22Rv1 (cell line): ENCODE results near the gene TRPV3.
"Not testable (repeated sequence)": the region's sequence is repeated elsewhere in the genome, so short reads cannot be mapped to it uniquely, and the experiment has no call there.

Source experiments
- H3K27ac ChIP-seq: fragments of 450-650 bp; 2 replicates; pipeline ENCODE4 v1.5.1; 2017
- CTCF ChIP-seq: fragments of 450-650 bp; IDR thresholded peaks from 2 replicates; pipeline ENCODE4 v1.5.1; 2017; ENCODE audit warnings: mild to moderate bottlenecking
- ZFX ChIP-seq: fragments of 450-650 bp; IDR thresholded peaks from 2 replicates; pipeline ENCODE4 v1.6.1; 2017; ENCODE audit warnings: antibody characterized with exemption, borderline replicate concordance

TRPV3 gene

GRCh38 chr17:3527896-3528295 is 29.7 kb downstream of the TRPV3 start:
- TF ChIP-seq CTCF = no peak

GRCh38 chr17:3527468-3527867 is 30.1 kb downstream of the TRPV3 start:
- no peak overlapping the region for H3K27ac ChIP-seq

More at GRCh38 chr17:3527896-3528295, 29.7 kb downstream of the TRPV3 start:
- H3K27ac ChIP-seq = no peak overlapping the region

GRCh38 chr17:3526971-3527370 is 30.6 kb downstream of the TRPV3 start:
- TF ChIP-seq ZFX (no peak), CTCF (no peak)

More at GRCh38 chr17:3527468-3527867, 30.1 kb downstream of the TRPV3 start:
- TF ChIP-seq ZFX (no peak), CTCF (no peak)

GRCh38 chr17:3526491-3526890 is 31.1 kb downstream of the TRPV3 start:
- no peak overlapping the region for H3K27ac ChIP-seq
- no peak for TF ChIP-seq CTCF
- no peak for TF ChIP-seq ZFX

More at GRCh38 chr17:3526971-3527370, 30.6 kb downstream of the TRPV3 start:
- H3K27ac ChIP-seq = no peak overlapping the region

GRCh38 chr17:3524024-3524423 is 33.6 kb downstream of the TRPV3 start:
- TF ChIP-seq CTCF (no peak), ZFX (no peak)
- H3K27ac ChIP-seq = no peak overlapping the region

GRCh38 chr17:3519472-3519871 is 38.1 kb downstream of the TRPV3 start:
- not testable (repeated sequence) for H3K27ac ChIP-seq

- TF ChIP-seq ZFX (no peak), CTCF (no peak)
Measured at GRCh38 chr17:3514873-3515272, 42.7 kb downstream of the TRPV3 start.

GRCh38 chr17:3514167-3514566 is 43.4 kb downstream of the TRPV3 start:
- not testable (repeated sequence) for H3K27ac ChIP-seq

More at GRCh38 chr17:3514873-3515272, 42.7 kb downstream of the TRPV3 start:
- no peak overlapping the region for H3K27ac ChIP-seq
